ENCODE data around the gene PAK3.

GRCh38 chrX:111265486-111265885, 169.5 kb downstream of the PAK3 start:
- no peak for TF ChIP-seq ARNTL (CRISPR knock-in tag; IDR thresholded peaks at IDR 0.05; ENCODE audit: borderline replicate concordance, low read depth)
- TF ChIP-seq GLIS3 (CRISPR knock-in tag; IDR thresholded peaks at IDR 0.05) = no peak

Data from SK-N-SH treated with all-trans-retinoic acid at 6 μM for 48 hours (cell line).